HEK293T (cell line): ENCODE data around the gene CRLF1.
"Not testable (repeated sequence)": the region's sequence is repeated elsewhere in the genome, so short reads cannot be mapped to it uniquely, and the experiment has no call there.

Source experiments
- CTCF ChIA-PET: fragments of 350-600 bp; formaldehyde crosslinking; extraction: SDS; loops from one replicate; lab custom pipeline; 2021; ENCODE audit warnings: antibody characterized with exemption, inconsistent platforms; lab: Yijun Ruan, JAX
- POLR2A ChIA-PET: fragments of 350-600 bp; formaldehyde crosslinking; extraction: SDS; loops from one replicate; lab custom pipeline; 2020; ENCODE audit warnings: antibody characterized with exemption, inconsistent platforms; lab: Yijun Ruan, JAX
- DNase-seq: peaks from one replicate; pipeline ENCODE4 v3.0.0; 2012; ENCODE audit warnings: mixed read lengths; ENCODE audit errors: extremely low spot score
- ARNT ChIP-seq: fragments of 450-650 bp; IDR thresholded peaks from 2 replicates; pipeline ENCODE4 v1.6.1; 2017; ENCODE audit warnings: mild to moderate bottlenecking
- BHLHE40 ChIP-seq: fragments of 450-650 bp; IDR thresholded peaks from 2 replicates; pipeline ENCODE4 v1.6.1; 2016; ENCODE audit warnings: mild to moderate bottlenecking, moderate library complexity, borderline replicate concordance
- CTBP1 ChIP-seq: fragments of 450-650 bp; IDR thresholded peaks from 2 replicates; pipeline ENCODE4 v1.6.1; 2016; ENCODE audit warnings: borderline replicate concordance
- ELF4 ChIP-seq: fragments of 450-650 bp; IDR thresholded peaks from 2 replicates; pipeline ENCODE4 v1.6.1; 2017; ENCODE audit warnings: antibody characterized with exemption
- FOXA1 ChIP-seq: fragments of 450-650 bp; IDR thresholded peaks from 2 replicates; pipeline ENCODE4 v1.6.1; 2016; ENCODE audit warnings: mild to moderate bottlenecking
- FOXK2 ChIP-seq: fragments of 450-650 bp; IDR thresholded peaks from 2 replicates; pipeline ENCODE4 v1.6.1; 2016; ENCODE audit warnings: mild to moderate bottlenecking
- FOXM1 ChIP-seq: fragments of 450-650 bp; IDR thresholded peaks from 2 replicates; pipeline ENCODE4 v1.6.1; 2017; ENCODE audit warnings: mild to moderate bottlenecking, borderline replicate concordance
- HDGF ChIP-seq: fragments of 450-650 bp; IDR thresholded peaks from 2 replicates; pipeline ENCODE4 v1.6.1; 2017; ENCODE audit warnings: antibody characterized with exemption, borderline replicate concordance
- L3MBTL2 ChIP-seq: fragments of 450-650 bp; conservative IDR thresholded peaks from 2 replicates; pipeline ENCODE4 v1.6.1; 2016; ENCODE audit warnings: mild to moderate bottlenecking
- LEF1 ChIP-seq: fragments of 450-650 bp; IDR thresholded peaks from 2 replicates; pipeline ENCODE4 v1.6.1; 2017; ENCODE audit warnings: mild to moderate bottlenecking, borderline replicate concordance
- NFRKB ChIP-seq: fragments of 450-650 bp; IDR thresholded peaks from 2 replicates; pipeline ENCODE4 v1.6.1; 2016; ENCODE audit warnings: mild to moderate bottlenecking, moderate library complexity
- SP1 ChIP-seq: fragments of 450-650 bp; IDR thresholded peaks from 2 replicates; pipeline ENCODE4 v1.6.1; 2017
- SUZ12 ChIP-seq: fragments of 450-650 bp; IDR thresholded peaks from 2 replicates; pipeline ENCODE4 v1.6.1; 2016; ENCODE audit warnings: mild to moderate bottlenecking
- TARDBP ChIP-seq: fragments of 450-650 bp; IDR thresholded peaks from 2 replicates; pipeline ENCODE4 v1.6.1; 2016
- ZNF384 ChIP-seq: fragments of 450-650 bp; IDR thresholded peaks from 2 replicates; pipeline ENCODE4 v1.6.1; 2016
- TF ChIP-seq, protein P1 (sequence below): fragments of 450-650 bp; IDR thresholded peaks from 2 replicates; pipeline ENCODE4 v1.6.1; 2016

CRLF1 gene

DNA sequence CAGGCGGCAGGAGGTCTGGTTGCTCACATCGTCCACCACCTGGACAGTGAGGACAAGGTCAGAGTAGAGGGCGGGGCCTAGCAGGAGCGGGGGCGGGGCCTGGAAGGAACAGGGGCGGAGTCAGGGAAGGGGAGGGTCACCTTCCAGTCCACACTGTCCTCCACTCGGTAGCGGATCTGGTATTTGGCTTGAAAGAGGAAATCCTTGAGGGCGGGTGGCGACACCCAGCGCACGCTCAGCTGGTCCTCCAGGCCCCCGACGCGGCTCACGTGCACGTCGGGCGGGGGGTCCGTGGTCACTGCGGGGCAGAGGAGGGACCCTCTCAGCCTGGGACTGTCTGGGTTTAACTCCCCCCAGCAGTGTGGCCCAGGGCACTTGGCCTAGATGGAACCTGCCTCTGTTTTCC, 9.8 kb downstream of the CRLF1 start:
- POLR2A ChIA-PET: interaction anchor here (1.1 kb wide), 1 partner anchor 25 kb away, joined by 3 read pairs; the partner anchor contains the start of gene UBA52
- TF ChIP-seq ZNF384 (no peak), HDGF (no peak), FOXM1 (no peak), SUZ12 (no peak), TARDBP (no peak), ARNT (no peak)
- CTCF ChIA-PET: interaction anchor here (0.9 kb wide), 1 partner anchor 76 kb away, joined by 3 read pairs; no protein-coding TSS in a partner anchor
- peak; percentile 71 for DNase-seq

DNA sequence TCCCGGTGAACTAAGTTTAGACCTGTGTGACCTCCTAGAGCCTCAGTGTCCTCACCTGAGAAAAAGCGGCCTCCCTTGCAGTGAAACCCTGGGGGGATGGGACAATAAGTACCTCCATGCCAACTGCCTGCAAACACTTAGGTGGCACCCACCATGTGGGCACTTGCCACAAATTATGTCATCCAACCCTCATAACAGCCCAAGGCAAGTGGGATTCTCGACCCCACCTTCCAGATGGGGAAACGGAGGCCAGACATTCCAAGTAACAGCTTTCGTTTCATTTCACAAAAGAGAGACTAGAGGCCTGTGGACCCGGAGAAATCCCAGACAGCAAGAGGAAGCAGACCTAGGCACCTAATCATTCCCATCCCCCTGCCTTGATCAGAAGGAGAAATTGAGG, 11.1 kb downstream of the CRLF1 start:
- CTCF ChIA-PET: no interaction called here
- POLR2A ChIA-PET: interaction anchor here (1.3 kb wide), 1 partner anchor 79 kb away, joined by 3 read pairs; no protein-coding TSS in a partner anchor
- TF ChIP-seq ARNT (no peak), ELF4 (no peak), SUZ12 (no peak), FOXA1 (no peak), ZNF384 (no peak), LEF1 (no peak), TARDBP (no peak), FOXM1 (no peak), NFRKB (no peak), CTBP1 (no peak)
- TF ChIP-seq, protein P1, sequence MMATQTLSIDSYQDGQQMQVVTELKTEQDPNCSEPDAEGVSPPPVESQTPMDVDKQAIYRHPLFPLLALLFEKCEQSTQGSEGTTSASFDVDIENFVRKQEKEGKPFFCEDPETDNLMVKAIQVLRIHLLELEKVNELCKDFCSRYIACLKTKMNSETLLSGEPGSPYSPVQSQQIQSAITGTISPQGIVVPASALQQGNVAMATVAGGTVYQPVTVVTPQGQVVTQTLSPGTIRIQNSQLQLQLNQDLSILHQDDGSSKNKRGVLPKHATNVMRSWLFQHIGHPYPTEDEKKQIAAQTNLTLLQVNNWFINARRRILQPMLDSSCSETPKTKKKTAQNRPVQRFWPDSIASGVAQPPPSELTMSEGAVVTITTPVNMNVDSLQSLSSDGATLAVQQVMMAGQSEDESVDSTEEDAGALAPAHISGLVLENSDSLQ: no peak
- DNase-seq: peak; percentile 4

DNA sequence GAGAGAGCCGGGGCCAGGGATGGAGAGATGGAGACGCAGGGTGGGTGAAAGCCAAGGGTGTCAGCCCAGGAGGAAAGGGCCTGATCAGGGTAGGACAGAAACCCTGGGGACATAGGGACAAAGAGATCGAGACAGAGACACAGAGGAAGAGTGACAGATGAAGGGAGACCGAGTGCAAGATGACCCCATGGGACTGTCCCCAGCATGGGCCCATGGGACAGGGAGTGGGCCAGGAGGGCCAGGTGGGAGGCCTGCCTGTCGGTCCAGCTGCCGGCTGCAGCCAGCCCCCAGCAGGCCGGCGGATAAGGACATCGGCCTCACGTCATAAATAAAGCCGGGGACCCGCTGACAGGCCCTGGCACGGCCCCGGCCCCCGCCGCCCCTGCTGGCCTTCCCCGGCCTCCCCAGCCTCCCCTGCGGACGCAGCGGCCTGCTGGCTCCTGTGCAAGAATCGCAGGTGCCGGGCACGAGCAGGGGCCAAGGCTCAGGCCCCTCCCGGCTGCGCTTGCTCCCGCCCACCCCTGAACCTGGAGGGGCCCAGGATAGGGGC, 11.7 kb downstream of the CRLF1 start:
- peak; percentile 10 for DNase-seq
- CTCF ChIA-PET: interaction anchor here (0.6 to 1.3 kb wide), 3 partner anchors 20 to 252 kb away, joined by 3 to 5 read pairs (median 5); no protein-coding TSS in a partner anchor
- TF ChIP-seq NFRKB (no peak), L3MBTL2 (no peak), LEF1 (no peak), TARDBP (no peak), CTBP1 (no peak), BHLHE40 (no peak), ARNT (no peak), FOXK2 (no peak)
- TF ChIP-seq, protein P1: no peak
- POLR2A ChIA-PET: interaction anchor here (1.0 to 1.3 kb wide), 2 partner anchors 80 to 252 kb away, joined by 3 to 4 read pairs; no protein-coding TSS in a partner anchor

DNA sequence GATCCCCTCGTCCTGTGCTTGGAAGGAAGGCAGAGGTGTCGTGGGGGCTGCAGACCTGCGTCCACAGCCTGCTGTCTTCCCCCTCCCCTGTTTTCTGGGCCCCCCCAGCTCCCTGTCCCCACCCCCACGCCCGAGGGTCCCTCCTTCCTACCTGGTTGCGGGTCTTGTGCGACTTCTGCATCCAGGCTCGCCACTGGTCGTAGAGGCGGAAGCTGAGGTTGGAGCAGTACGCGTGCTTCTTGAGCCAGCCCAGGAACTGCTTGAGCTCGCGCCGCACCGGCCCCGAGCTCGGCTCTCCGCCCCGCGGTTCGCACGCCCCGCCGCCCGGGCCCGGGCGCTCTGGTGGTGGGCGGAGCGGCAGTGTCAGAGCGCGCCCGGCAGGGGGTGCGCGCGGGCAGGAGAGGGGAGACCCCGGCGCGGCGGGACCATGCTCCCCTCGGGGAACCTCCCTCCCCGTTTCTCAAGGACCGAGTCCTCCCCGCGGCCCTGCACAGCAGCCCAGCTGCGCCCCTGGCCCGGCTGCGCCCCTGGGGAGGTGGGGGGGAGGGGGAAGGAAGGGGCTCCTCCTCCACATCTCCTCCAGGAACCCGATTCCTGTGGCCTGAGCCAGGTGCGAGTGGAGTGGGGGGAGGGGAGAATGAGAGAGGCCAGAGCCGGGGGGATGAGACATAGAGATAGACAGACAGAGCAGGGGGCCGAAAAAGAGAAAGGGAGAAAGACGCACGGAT, 12.3 kb downstream of the CRLF1 start:
- no peak for TF ChIP-seq CTBP1
- TF ChIP-seq HDGF: no peak
- TF ChIP-seq FOXM1: no peak
- no peak for TF ChIP-seq TARDBP
- no peak for TF ChIP-seq BHLHE40
- no peak for TF ChIP-seq ELF4
- TF ChIP-seq L3MBTL2: no peak
- CTCF ChIA-PET: interaction anchor here (0.5 to 1.3 kb wide), 8 partner anchors 20 to 351 kb away, joined by 3 to 5 read pairs (median 3); no protein-coding TSS in a partner anchor
- POLR2A ChIA-PET: interaction anchor here (1.0 to 1.3 kb wide), 3 partner anchors 13 to 253 kb away, joined by 3 to 4 read pairs (median 3); partner anchors contain the start of gene CRLF1
- DNase-seq: peak; percentile 78

DNA sequence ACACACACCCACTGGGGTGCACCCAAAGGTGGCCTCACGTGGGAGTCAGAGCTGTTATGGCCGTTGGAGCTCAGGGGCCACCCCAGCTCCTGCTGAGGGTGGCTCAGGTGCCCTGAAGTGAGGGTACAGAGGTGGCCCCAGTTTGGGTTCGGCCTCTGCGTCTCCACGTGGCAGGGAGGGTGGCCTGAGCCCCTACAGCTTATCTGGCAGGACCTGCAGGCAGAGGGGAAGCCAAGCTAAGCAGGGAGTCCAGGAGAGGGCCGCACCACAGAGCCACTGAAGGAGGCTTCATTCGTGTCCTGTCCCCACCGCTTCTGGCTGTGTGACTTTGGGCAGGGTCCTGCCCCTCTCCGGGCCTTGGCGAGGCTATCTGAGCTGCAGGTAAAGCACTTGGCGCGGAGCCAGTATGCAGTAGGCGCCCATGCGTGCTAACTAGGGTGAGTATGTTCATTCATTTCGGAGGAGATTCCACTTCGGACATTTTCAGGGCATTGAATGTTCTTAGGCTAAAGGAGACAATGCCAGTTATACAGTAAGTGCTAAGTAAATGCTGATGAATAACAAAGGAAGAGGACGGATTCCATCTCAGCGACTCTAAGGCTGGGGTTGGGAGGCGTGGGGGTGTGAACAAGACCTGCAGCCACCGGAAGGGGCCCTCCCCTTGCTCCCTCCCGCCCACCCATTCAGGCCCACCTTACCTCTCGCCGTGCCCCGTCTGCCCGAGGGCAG, 13.1 kb downstream of the CRLF1 start:
- ChIA-PET CTCF (interaction anchor here (0.5 to 1.3 kb wide), 8 partner anchors 21 to 352 kb away, joined by 3 to 5 read pairs (median 3); no protein-coding TSS in a partner anchor), POLR2A (interaction anchor here (1.0 to 1.2 kb wide), 3 partner anchors 13 to 254 kb away, joined by 3 to 4 read pairs (median 3); partner anchors contain the start of genes CRLF1 and UBA52)
- TF ChIP-seq SP1 (no peak), FOXA1 (no peak), ARNT (no peak)
- DNase-seq: peak; percentile 6

DNA sequence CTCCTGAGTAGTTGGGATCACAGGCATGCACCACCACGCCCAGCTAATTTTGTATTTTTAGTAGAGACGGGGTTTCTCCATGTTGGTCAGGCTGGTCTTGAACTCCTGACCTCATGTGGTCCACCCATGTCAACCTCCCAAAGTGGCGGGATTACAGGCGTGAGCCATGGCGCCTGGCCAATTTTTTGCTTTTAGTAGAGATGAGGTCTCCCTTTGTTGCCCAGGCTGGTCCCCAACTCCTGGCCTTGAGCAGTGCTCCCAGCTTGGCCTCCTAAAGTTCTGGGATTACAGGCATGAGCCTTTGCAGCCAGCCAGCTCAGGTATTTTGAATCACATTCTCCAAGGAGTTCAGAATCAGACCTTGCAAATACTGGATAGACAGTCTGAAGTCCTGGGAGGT, 13.9 kb downstream of the CRLF1 start:
- DNase-seq: not testable (repeated sequence)
- CTCF ChIA-PET: interaction anchor here (0.5 to 1.2 kb wide), 3 partner anchors 69 to 575 kb away, joined by 3 read pairs; no protein-coding TSS in a partner anchor
- POLR2A ChIA-PET: interaction anchor here (1.1 to 1.2 kb wide), 2 partner anchors 14 to 22 kb away, joined by 3 read pairs; partner anchors contain the start of genes CRLF1 and UBA52
